GM18867 (cell line): Measurements from ENCODE around the gene NUP98.
"Not testable (repeated sequence)": the region's sequence is repeated elsewhere in the genome, so short reads cannot be mapped to it uniquely, and the experiment has no call there.

Source experiments
- ATAC-seq: cut with Tn5 transposase; IDR thresholded peaks from one replicate; pipeline ENCODE4 v1.9.1; 2021; ENCODE audit warnings: mild to moderate bottlenecking, moderate library complexity; ENCODE audit not compliant: unreplicated experiment

Gene NUP98

DNA sequence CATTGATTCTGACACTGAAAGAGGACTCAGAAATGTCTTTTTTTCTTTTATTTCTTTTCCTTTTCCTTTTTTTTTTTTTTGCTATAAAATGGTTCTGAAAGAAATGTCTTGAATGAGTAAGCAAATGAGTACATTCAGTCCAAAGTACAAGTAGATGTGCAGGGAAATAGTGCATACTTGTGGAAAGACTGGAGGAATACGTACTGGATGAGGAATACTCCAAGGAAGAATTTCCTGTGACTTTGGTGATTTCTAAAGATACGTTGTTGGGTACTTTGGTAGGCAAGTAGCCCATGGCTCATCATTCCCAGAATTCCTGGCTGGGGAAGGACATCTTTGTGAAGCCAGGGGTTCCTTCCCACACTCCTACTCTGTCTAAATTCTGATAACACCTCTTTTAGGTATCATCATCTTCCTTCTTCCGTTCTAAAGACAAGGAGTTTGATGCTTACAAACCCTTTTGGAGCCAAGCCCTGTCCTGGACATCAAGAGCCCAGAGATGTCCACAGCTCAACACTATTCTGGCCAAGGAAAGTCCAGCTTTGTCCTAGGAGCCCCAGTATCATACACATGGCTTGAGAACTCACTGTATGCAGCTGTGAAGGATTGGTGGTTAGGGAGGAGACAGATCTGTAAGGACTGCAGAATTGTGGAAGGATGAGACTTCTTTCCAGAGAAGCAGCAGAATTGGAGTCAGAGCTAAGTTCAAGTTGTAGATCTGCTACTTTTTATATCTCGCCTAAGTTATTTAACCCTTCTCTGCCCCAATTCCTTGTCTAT lies 4.8 kb upstream of the NUP98 start:
- no peak for ATAC-seq

DNA sequence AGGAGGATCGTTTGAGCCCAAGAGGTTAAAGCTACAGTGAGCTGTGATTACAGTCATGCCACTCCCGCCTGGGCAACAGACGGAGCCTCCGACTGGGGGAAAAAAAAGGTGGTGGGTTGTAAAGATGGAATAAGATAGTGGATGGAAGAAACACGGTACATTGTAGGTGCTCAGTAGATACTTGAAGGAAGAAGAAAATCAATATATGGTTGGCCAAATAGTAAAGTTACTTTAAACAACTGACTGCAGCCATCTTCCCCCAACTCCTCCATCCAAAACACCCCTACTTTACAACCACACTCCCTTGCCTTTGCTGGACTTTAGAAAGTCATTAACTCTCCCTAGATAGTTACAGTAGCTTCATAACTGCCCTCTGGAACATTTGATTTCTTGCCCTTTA lies 2.5 kb upstream of the NUP98 start:
- ATAC-seq: no peak

DNA sequence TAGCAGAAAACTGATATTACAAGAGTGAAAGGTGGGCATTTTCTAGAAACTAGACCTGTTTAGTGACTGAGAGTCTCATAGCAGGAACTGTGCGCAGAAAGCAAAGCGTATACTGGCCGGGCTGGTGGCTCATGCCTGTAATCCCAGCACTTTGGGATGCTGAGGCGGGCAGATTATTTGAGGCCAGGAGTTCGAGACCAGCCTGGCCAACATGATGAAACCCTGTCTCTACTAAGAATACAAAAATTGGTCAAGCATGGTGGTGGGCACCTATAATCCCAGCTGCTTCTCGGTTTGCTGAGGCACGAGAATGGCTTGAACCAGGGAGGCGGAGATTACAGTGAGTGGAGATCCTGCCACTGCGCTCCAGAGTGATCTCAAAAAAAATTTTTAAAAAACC lies 1.8 kb upstream of the NUP98 start:
- ATAC-seq: no peak

- peak; percentile 36 for ATAC-seq
Measured at GRCh38 chr11:3796801-3797328, 489 bp downstream of the NUP98 start.

- ATAC-seq: no peak
Measured at GRCh38 chr11:3796346-3796745, 1.0 kb downstream of the NUP98 start.

GRCh38 chr11:3796002-3796311 lies 1.4 kb downstream of the NUP98 start:
- ATAC-seq: no peak

DNA sequence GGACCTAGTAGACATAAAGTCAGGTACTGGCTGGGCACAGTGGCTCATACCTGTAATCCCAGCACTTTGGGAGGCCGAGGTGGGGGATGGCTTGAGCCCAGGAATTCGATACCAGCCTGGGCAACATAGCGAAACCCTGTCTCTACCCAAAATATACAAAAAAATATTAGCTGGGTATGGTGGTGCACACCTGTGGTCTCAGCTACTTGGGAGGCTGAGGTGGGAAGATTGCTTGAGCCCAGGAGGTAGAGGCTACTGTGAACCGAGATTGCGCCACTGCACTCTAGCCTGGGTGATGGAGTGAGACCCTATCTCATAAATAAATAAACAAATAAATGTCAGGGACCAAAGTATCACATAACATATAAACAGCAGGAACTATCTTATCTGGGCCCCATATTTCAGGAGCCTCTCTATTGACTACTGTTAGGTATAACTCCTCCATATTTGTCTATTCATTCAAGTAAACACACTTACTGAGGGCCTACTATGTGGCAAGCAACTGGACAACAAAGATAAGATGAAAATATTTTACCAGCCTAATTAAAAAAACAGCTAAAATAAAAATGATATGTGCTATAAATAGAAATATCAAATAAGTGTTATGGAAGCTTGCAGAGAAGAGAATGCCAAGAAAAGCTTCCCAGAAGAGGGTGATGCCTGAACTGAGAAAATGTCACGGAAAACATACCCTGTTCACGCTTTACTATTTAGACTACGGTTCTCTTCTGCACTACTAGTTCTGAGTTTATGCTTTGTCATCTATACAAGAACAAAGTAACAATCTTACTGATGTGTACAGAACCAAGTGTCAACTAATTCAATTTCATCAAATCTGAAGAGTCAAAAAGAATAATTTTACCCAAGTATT lies 2.0 kb downstream of the NUP98 start:
- ATAC-seq: no peak

DNA sequence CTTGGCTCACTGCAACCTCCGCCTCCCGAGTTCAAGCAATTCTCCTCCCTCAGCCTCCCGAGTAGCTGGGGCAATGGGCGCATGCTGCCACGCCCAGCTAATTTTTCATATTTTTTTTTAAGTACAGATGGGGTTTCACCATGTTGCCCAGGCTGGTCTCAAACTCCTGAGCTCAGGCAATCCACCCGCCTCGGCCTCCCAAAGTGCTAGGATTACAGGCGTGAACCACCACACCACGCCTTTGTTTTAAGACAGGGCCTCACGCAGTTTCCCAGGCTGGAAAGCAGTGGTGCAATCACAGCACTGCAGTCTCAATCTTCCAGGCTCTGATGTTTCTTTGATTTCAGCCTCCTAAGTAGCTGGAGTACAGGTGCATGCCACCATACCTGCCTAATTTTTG lies 3.0 kb downstream of the NUP98 start:
- not testable (repeated sequence) for ATAC-seq

GRCh38 chr11:3786781-3787428 lies 10.4 kb downstream of the NUP98 start:
- ATAC-seq: no peak

GRCh38 chr11:3783611-3784010 lies 13.7 kb downstream of the NUP98 start:
- ATAC-seq: no peak

GRCh38 chr11:3782963-3783362 lies 14.4 kb downstream of the NUP98 start:
- no peak for ATAC-seq

GRCh38 chr11:3781423-3781822 lies 15.9 kb downstream of the NUP98 start:
- ATAC-seq: no peak

DNA sequence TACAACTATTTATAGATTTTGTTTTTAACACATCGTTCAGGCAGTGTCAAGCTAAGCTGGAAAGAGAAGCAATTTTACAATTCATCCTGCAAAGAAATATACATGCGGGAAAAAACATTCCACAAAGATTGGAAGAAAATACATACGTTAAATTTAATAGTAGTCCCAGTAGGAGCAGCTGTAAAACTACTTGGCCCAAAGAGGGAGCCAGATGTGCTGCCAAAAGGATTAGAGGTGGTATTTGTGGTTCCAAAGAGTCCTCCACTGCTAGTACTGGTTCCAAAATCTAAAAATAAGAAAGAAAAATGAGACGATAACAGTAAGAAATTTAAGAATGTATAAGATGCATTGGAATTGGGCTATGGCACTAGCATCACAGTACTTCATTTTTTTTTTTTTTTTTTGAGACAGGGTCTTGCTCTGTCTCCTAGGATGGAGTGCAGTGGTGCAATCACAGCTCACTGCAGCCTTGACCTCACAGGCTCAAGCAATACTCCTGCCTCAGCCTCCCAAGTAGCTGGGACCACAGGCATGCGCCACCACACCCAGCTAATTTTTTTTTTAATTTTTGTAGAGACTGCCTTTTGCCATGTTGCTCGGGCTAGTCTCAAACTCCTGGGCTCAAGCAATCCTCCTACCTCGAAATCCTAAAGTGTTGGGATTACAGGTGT lies 21.5 kb downstream of the NUP98 start:
- ATAC-seq: no peak

DNA sequence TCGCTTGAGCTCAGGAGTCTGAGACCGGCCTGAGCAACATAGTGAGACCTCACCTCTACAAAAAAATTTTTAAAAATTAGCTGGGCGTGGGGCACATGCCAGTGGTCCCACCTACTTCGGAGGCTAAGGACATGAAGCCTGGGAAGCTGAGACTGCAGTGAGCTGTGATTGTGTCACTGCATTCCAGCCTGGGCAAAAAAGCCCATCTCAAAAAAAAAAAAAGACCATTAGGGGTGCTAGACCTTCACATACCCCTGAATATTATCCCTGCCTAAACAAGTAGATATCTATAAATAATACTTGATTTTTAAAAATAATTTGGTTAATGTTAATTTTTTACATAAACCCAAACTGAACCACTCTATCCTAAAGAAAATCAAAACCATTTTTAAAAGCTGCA lies 24.2 kb downstream of the NUP98 start:
- ATAC-seq: no peak

GRCh38 chr11:3767536-3767935 lies 29.8 kb downstream of the NUP98 start:
- no peak for ATAC-seq

GRCh38 chr11:3766836-3767235 lies 30.5 kb downstream of the NUP98 start:
- not testable (repeated sequence) for ATAC-seq

DNA sequence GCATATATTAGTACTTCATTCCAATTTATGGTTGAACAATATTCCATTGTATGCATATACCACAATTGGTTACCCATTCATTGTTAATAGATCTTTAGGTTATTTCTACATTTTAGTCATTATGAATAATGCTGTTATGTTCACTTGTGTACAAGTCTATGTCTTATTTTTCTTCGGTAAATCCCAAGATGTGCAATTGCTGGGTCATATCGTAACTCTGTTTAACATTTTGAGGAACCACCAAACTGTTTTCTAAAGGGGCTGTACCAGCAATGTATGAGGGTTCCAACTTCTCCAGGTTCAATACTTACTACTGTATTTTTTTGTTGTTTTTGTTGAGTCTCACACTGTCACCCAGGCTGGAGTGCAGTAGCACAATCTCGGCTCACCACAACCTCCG lies 33.1 kb downstream of the NUP98 start:
- ATAC-seq: no peak

DNA sequence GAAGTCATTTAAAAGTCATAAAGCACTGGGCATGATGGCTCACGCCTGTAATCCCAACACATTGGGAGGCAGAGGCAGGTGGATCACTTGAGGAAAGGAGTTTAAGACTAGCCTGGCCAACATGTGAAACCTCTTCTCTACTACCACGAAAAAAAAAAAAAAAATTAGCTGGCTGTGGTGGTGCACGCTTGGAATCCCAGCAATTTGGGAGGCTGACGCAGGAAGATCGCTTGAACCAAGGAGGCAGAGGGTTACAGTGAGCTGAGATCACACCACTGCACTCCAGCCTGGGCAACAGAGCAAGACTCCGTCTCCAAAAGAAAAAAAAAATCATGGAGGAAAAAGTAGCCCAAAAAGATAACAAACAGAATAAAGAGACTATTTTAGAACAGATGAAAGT lies 42.2 kb downstream of the NUP98 start:
- ATAC-seq: no peak

DNA sequence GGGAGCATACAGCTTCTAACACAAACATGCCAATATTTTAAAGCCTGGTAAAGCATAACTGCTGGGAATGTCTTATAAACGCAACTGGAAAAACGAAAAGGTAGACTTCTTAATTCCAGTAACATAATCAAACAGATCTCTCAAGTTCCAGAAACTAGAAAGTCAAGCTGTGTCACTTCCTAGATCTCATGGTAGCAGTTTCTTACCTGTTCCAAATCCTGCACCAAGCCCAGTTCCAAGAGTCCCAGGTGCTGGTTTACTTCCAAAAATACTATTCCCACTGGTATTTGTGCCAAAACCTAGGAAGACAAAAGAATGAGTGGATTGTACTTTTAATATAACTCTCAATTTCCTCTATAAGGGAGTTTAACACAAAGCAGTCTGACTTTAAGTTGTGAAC lies 44.2 kb downstream of the NUP98 start:
- no peak for ATAC-seq

GRCh38 chr11:3747704-3748103 lies 49.6 kb downstream of the NUP98 start:
- ATAC-seq: no peak

DNA sequence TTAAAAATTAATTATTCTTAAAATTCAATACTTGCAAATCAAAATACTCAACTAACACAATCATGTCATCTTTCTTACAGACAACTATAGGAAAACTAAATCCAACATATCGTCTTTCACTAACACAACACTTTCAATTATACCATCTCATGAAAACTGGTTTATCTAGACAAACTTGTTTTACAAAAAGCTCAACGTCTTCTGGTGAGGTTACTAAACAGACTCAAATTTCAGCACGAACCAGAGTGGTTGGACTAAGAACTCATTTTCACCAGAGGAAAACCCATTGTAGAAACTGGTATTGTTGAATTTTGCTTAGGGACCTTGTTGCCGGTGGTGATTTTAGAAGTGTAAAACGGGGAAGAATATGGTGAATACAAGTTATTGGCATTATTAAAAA lies 52.2 kb downstream of the NUP98 start:
- ATAC-seq: no peak
